SK-N-SH treated with all-trans-retinoic acid at 6 μM for 48 hours (cell line): Measurements from ENCODE around the gene NIPAL4.

Source experiments
- ATAC-seq: fragments of 200-7000 bp; cut with Tn5 transposase; 3 replicates; pipeline ENCODE4 v1.9.1; 2020; ENCODE audit warnings: mild to moderate bottlenecking, moderate library complexity
- ARNTL ChIP-seq: fragments of 450-650 bp; formaldehyde crosslinking; IDR thresholded peaks from 2 replicates; pipeline ENCODE4 v1.5.0; 2020; ENCODE audit warnings: low read depth, mild to moderate bottlenecking, moderate library complexity, borderline replicate concordance
- BACH2 ChIP-seq: fragments of 250-450 bp; sonication (Bioruptor Pico); IDR thresholded peaks from 2 replicates; pipeline ENCODE4 v1.9.0; 2021; ENCODE audit warnings: mild to moderate bottlenecking, borderline replicate concordance
- CSDC2 ChIP-seq: fragments of 250-450 bp; sonication (Bioruptor Pico); IDR thresholded peaks from 2 replicates; pipeline ENCODE4 v1.5.0; 2020; ENCODE audit warnings: mild to moderate bottlenecking, moderate library complexity
- ESRRG ChIP-seq: fragments of 250-450 bp; sonication (Bioruptor Pico); IDR thresholded peaks from 2 replicates; pipeline ENCODE4 v1.6.1; 2021; ENCODE audit warnings: mild to moderate bottlenecking
- GLIS3 ChIP-seq: fragments of 250-450 bp; sonication (Bioruptor Pico); IDR thresholded peaks from 2 replicates; pipeline ENCODE4 v1.5.0; 2020; ENCODE audit warnings: mild to moderate bottlenecking, moderate library complexity
- ISL1 ChIP-seq: fragments of 250-450 bp; sonication (Bioruptor Pico); IDR thresholded peaks from 2 replicates; pipeline ENCODE4 v2.1.2; 2022; ENCODE audit warnings: mild to moderate bottlenecking, moderate library complexity
- OSR1 ChIP-seq: fragments of 250-450 bp; sonication (Bioruptor Pico); IDR thresholded peaks from 2 replicates; pipeline ENCODE4 v1.8.0; 2022; ENCODE audit warnings: moderate library complexity, mild to moderate bottlenecking, inconsistent platforms
- PPARA ChIP-seq: fragments of 250-450 bp; sonication (Bioruptor Pico); IDR thresholded peaks from 2 replicates; pipeline ENCODE4 v1.5.0; 2020; ENCODE audit warnings: mild to moderate bottlenecking, borderline replicate concordance
- RARB ChIP-seq: fragments of 250-450 bp; sonication (Bioruptor Pico); IDR thresholded peaks from 2 replicates; pipeline ENCODE4 v1.8.0; 2021; ENCODE audit warnings: mild to moderate bottlenecking, moderate library complexity
- SNAI2 ChIP-seq: fragments of 250-450 bp; sonication (Bioruptor Pico); IDR thresholded peaks from 2 replicates; pipeline ENCODE4 v1.5.0; 2020; ENCODE audit warnings: mild to moderate bottlenecking, moderate library complexity
- TOX ChIP-seq: fragments of 250-450 bp; sonication (Bioruptor Pico); IDR thresholded peaks from 2 replicates; pipeline ENCODE4 v1.8.0; 2021; ENCODE audit warnings: mild to moderate bottlenecking, moderate library complexity, borderline replicate concordance
- ZC3H10 ChIP-seq: fragments of 250-450 bp; sonication (Bioruptor Pico); IDR thresholded peaks from 2 replicates; pipeline ENCODE4 v1.5.1; 2021; ENCODE audit warnings: mild to moderate bottlenecking, moderate library complexity
- ZFP3 ChIP-seq: fragments of 250-450 bp; sonication (Bioruptor Pico); IDR thresholded peaks from 2 replicates; pipeline ENCODE4 v1.5.0; 2020; ENCODE audit warnings: mild to moderate bottlenecking, moderate library complexity
- ZFP30 ChIP-seq: fragments of 450-650 bp; formaldehyde crosslinking; IDR thresholded peaks from 2 replicates; pipeline ENCODE4 v1.5.0; 2022; ENCODE audit warnings: mild to moderate bottlenecking, moderate library complexity
- ZNF565 ChIP-seq: fragments of 450-650 bp; formaldehyde crosslinking; conservative IDR thresholded peaks from 2 replicates; pipeline ENCODE4 v1.5.0; 2020; ENCODE audit warnings: low read depth, mild to moderate bottlenecking, moderate library complexity
- ZNF70 ChIP-seq: fragments of 450-650 bp; formaldehyde crosslinking; IDR thresholded peaks from 2 replicates; pipeline ENCODE4 v1.5.0; 2020; ENCODE audit warnings: mild to moderate bottlenecking, moderate library complexity
- ZNF8 ChIP-seq: fragments of 450-650 bp; formaldehyde crosslinking; IDR thresholded peaks from 2 replicates; pipeline ENCODE4 v1.5.0; 2020; ENCODE audit warnings: mild to moderate bottlenecking, moderate library complexity
- TF ChIP-seq, protein P1 (sequence below): fragments of 250-450 bp; sonication (Bioruptor Pico); IDR thresholded peaks from 2 replicates; pipeline ENCODE4 v1.5.1; 2021; ENCODE audit warnings: mild to moderate bottlenecking, moderate library complexity
- TF ChIP-seq, protein P2 (sequence below): fragments of 250-450 bp; sonication (Bioruptor Pico); IDR thresholded peaks from 2 replicates; pipeline ENCODE4 v1.5.0; 2020; ENCODE audit warnings: mild to moderate bottlenecking, moderate library complexity
- TF ChIP-seq, protein P3 (sequence below): fragments of 250-450 bp; sonication (Bioruptor Pico); IDR thresholded peaks from 2 replicates; pipeline ENCODE4 v1.8.0; 2021; ENCODE audit warnings: low read depth, mild to moderate bottlenecking, moderate library complexity, borderline replicate concordance
- TF ChIP-seq, protein P4 (sequence below): fragments of 250-450 bp; sonication (Bioruptor Pico); IDR thresholded peaks from 2 replicates; pipeline ENCODE4 v1.8.0; 2020; ENCODE audit warnings: mild to moderate bottlenecking, moderate library complexity, borderline replicate concordance
- TF ChIP-seq, protein P5 (sequence below): fragments of 250-450 bp; sonication (Bioruptor Pico); IDR thresholded peaks from 2 replicates; pipeline ENCODE4 v1.5.1; 2020; ENCODE audit warnings: low read depth, mild to moderate bottlenecking, moderate library complexity

NIPAL4 gene

DNA sequence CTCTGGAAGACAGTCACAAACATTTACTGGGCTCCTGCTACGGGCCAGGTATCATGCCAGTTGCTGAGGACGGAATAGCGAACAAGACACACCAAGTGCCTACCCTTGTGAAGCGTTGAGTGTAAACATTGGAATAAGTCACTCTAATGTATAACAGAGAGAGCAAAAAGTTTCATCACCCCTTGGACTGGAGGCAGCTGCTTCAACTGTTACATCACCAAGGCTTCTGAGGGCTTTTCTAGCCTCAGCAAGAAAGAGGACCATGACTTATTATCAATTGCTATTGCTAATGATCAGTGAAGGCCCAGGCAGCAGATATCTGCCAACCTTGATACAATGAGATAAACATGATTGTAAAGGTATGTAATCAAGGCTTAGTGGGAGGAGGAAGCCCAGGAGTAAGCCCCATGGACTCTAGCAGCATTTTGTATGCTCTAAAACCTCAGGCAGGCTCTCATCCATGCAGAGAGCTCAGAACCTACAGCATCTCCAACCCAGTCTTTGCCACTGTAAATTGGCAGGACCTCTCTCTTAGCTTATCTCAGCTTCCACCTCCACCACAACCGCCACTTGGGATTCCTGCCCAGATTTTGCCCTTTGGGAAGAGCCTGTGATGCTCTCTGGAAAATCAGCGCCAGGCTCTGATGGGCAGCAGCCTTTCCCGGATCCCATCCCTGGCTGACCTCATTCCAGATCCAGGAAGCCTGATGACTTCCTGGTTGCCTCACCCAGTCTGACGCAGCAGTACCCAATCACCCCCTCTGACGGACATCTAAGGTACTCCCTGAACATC, 61.1 kb downstream of the NIPAL4 start:
- no peak for TF ChIP-seq ZC3H10 (CRISPR knock-in tag)
- TF ChIP-seq RARB (CRISPR knock-in tag), result no peak
- TF ChIP-seq ZFP3 (CRISPR knock-in tag), result no peak
- TF ChIP-seq, protein P1, sequence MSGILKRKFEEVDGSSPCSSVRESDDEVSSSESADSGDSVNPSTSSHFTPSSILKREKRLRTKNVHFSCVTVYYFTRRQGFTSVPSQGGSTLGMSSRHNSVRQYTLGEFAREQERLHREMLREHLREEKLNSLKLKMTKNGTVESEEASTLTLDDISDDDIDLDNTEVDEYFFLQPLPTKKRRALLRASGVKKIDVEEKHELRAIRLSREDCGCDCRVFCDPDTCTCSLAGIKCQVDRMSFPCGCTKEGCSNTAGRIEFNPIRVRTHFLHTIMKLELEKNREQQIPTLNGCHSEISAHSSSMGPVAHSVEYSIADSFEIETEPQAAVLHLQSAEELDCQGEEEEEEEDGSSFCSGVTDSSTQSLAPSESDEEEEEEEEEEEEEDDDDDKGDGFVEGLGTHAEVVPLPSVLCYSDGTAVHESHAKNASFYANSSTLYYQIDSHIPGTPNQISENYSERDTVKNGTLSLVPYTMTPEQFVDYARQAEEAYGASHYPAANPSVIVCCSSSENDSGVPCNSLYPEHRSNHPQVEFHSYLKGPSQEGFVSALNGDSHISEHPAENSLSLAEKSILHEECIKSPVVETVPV, result no peak
- no peak for TF ChIP-seq ZNF565
- no peak for TF ChIP-seq ZNF8 (CRISPR knock-in tag)
- TF ChIP-seq, protein P2, sequence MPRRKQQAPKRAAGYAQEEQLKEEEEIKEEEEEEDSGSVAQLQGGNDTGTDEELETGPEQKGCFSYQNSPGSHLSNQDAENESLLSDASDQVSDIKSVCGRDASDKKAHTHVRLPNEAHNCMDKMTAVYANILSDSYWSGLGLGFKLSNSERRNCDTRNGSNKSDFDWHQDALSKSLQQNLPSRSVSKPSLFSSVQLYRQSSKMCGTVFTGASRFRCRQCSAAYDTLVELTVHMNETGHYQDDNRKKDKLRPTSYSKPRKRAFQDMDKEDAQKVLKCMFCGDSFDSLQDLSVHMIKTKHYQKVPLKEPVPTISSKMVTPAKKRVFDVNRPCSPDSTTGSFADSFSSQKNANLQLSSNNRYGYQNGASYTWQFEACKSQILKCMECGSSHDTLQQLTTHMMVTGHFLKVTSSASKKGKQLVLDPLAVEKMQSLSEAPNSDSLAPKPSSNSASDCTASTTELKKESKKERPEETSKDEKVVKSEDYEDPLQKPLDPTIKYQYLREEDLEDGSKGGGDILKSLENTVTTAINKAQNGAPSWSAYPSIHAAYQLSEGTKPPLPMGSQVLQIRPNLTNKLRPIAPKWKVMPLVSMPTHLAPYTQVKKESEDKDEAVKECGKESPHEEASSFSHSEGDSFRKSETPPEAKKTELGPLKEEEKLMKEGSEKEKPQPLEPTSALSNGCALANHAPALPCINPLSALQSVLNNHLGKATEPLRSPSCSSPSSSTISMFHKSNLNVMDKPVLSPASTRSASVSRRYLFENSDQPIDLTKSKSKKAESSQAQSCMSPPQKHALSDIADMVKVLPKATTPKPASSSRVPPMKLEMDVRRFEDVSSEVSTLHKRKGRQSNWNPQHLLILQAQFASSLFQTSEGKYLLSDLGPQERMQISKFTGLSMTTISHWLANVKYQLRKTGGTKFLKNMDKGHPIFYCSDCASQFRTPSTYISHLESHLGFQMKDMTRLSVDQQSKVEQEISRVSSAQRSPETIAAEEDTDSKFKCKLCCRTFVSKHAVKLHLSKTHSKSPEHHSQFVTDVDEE (CRISPR knock-in tag), result no peak
- TF ChIP-seq, protein P3, sequence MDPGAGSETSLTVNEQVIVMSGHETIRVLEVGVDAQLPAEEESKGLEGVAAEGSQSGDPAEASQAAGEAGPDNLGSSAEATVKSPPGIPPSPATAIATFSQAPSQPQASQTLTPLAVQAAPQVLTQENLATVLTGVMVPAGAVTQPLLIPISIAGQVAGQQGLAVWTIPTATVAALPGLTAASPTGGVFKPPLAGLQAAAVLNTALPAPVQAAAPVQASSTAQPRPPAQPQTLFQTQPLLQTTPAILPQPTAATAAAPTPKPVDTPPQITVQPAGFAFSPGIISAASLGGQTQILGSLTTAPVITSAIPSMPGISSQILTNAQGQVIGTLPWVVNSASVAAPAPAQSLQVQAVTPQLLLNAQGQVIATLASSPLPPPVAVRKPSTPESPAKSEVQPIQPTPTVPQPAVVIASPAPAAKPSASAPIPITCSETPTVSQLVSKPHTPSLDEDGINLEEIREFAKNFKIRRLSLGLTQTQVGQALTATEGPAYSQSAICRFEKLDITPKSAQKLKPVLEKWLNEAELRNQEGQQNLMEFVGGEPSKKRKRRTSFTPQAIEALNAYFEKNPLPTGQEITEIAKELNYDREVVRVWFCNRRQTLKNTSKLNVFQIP (CRISPR knock-in tag), result no peak
- no peak for TF ChIP-seq PPARA
- TF ChIP-seq ZNF70, result no peak
- TF ChIP-seq ARNTL, result no peak
- no peak for TF ChIP-seq ZFP30 (CRISPR knock-in tag)
- TF ChIP-seq SNAI2 (CRISPR knock-in tag), result no peak
- TF ChIP-seq ESRRG, result no peak
- TF ChIP-seq OSR1 (CRISPR knock-in tag), result no peak
- TF ChIP-seq GLIS3 (CRISPR knock-in tag), result no peak
- ATAC-seq, result no peak

DNA sequence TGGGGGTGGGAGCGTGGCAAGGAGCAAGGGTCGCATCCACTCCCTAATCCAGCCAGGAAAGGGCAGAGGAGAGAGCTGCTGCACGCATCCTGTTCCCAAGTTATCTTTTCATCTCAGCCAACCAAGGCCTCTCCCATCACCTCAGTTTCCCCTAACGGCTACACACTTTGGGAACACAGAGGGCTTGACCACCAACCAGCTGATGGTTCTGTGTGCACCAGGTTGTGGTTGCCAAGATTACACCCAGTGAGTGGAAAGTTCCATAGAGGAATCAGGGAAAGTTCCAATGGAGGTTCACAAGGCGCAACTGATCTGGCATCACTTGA, 61.7 kb downstream of the NIPAL4 start:
- ATAC-seq, result no peak
- TF ChIP-seq, protein P1, result no peak
- TF ChIP-seq GLIS3 (CRISPR knock-in tag) (no peak), BACH2 (CRISPR knock-in tag) (no peak), CSDC2 (no peak), ISL1 (CRISPR knock-in tag) (no peak), SNAI2 (CRISPR knock-in tag) (no peak), OSR1 (CRISPR knock-in tag) (no peak), ZNF565 (no peak), TOX (CRISPR knock-in tag) (no peak), ZC3H10 (CRISPR knock-in tag) (no peak)
- TF ChIP-seq, protein P2 (CRISPR knock-in tag), result no peak
- TF ChIP-seq, protein P4, sequence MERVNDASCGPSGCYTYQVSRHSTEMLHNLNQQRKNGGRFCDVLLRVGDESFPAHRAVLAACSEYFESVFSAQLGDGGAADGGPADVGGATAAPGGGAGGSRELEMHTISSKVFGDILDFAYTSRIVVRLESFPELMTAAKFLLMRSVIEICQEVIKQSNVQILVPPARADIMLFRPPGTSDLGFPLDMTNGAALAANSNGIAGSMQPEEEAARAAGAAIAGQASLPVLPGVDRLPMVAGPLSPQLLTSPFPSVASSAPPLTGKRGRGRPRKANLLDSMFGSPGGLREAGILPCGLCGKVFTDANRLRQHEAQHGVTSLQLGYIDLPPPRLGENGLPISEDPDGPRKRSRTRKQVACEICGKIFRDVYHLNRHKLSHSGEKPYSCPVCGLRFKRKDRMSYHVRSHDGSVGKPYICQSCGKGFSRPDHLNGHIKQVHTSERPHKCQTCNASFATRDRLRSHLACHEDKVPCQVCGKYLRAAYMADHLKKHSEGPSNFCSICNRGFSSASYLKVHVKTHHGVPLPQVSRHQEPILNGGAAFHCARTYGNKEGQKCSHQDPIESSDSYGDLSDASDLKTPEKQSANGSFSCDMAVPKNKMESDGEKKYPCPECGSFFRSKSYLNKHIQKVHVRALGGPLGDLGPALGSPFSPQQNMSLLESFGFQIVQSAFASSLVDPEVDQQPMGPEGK (CRISPR knock-in tag), result no peak
- TF ChIP-seq, protein P5, sequence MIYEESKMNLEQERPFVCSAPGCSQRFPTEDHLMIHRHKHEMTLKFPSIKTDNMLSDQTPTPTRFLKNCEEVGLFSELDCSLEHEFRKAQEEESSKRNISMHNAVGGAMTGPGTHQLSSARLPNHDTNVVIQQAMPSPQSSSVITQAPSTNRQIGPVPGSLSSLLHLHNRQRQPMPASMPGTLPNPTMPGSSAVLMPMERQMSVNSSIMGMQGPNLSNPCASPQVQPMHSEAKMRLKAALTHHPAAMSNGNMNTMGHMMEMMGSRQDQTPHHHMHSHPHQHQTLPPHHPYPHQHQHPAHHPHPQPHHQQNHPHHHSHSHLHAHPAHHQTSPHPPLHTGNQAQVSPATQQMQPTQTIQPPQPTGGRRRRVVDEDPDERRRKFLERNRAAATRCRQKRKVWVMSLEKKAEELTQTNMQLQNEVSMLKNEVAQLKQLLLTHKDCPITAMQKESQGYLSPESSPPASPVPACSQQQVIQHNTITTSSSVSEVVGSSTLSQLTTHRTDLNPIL (CRISPR knock-in tag), result no peak
